Spleen (tissue), 11 donors: ENCODE results near the gene PTPN6. TPM values are rescaled to one million over a fixed set of nuclear protein-coding genes. Genes with fewer than 3 reads are reported as not detected.

Experiments
- DNase-seq: peaks from one replicate; pipeline ENCODE4 v3.0.0-alpha.2; 2020
- H3K27ac ChIP-seq, 8 donors: fragments of 200-600 bp; sonication (generic) in 7 of 8; 1 replicate in 4 of 8; 2 replicates in 4 of 8; pipeline versions ENCODE4 v1.5.0 to v1.8.0; 2016 to 2021; ENCODE audit warnings: inconsistent platforms in 4 of 8, mild to moderate bottlenecking in 4 of 8, moderate library complexity in 1 of 8
- H3K27me3 ChIP-seq, 7 donors: fragments of 200-600 bp; sonication (generic) in 6 of 7; replicated peaks in 1 of 7; 1 replicate in 4 of 7; 2 replicates in 3 of 7; pipeline versions ENCODE4 v1.5.0 to v1.8.0; 2016 to 2021; ENCODE audit warnings: inconsistent platforms in 3 of 7, mild to moderate bottlenecking in 1 of 7
- H3K36me3 ChIP-seq, 6 donors: fragments of 200-600 bp; sonication (generic) in 5 of 6; 1 replicate in 4 of 6; 2 replicates in 2 of 6; pipeline versions ENCODE4 v1.5.0 to v1.8.0; 2016 to 2021; ENCODE audit warnings: inconsistent platforms in 2 of 6
- H3K4me1 ChIP-seq, 6 donors: fragments of 200-600 bp; sonication (generic) in 5 of 6; 1 replicate in 3 of 6; 2 replicates in 3 of 6; pipeline versions ENCODE4 v1.5.0 to v1.8.0; 2016 to 2021; ENCODE audit warnings: inconsistent platforms in 3 of 6
- H3K4me3 ChIP-seq, 8 donors: fragments of 200-600 bp; sonication (generic) in 7 of 8; 1 replicate in 4 of 8; 2 replicates in 4 of 8; pipeline versions ENCODE4 v1.5.0 to v1.8.0; 2016 to 2021; ENCODE audit warnings: inconsistent platforms in 4 of 8, mild to moderate bottlenecking in 4 of 8, moderate library complexity in 2 of 8
- H3K9me3 ChIP-seq, 8 donors: fragments of 200-600 bp; sonication (generic) in 7 of 8; 1 replicate in 4 of 8; 2 replicates in 4 of 8; pipeline versions ENCODE4 v1.5.0 to v1.8.0; 2016 to 2021; ENCODE audit warnings: inconsistent platforms in 4 of 8
- POLR2A ChIP-seq, 3 donors: fragments of 450-650 bp; IDR thresholded peaks; one replicate each; pipeline ENCODE4 v1.5.1; 2017; ENCODE audit warnings: antibody characterized with exemption in 3 of 3, mild to moderate bottlenecking in 1 of 3
- POLR2AphosphoS5 ChIP-seq, 3 donors: sonication (generic); formaldehyde crosslinking; IDR thresholded peaks; one replicate each; pipeline ENCODE4 v1.5.1; 2017; ENCODE audit warnings: antibody characterized with exemption in 3 of 3
- WGBS, 5 donors: extraction: QIAGEN DNeasy Blood & Tissue Kit in 3 of 5; methylation state at CpG; one replicate each; pipeline versions ENCODE4 v1.1.5 to v1.1.7; 2013 to 2018; 5-methylcytosine and 5-hydroxymethylcytosine counted together
- intact Hi-C: fragments of 100-400 bp; cut with DNase I; formaldehyde crosslinking; loops from one replicate; pipeline ENCODE4 v1.15.0; 2023; ENCODE audit warnings: low total_unique reads
- polyA plus RNA-seq, 3 donors: library from polyadenylated mRNA; stranded (reverse); fragments of 200-250 nt; gene quantifications; one replicate each; pipeline ENCODE4 v1.2.1, GENCODE V29; 2013
- total RNA-seq, 7 donors: library from RNA; depleted of rRNA in 3 of 7; stranded (reverse); fragments of >200 nt in 3 of 7; fragmentation: NEBNext Ultra II Directional in 4 of 7; extraction: Animal tissue kit (Norgen Biotek cat#: 25700) in 4 of 7; gene quantifications; one replicate each; pipeline versions ENCODE4 v1.1.0 to v1.2.1, GENCODE V29; 2016 to 2021
- TF ChIP-seq, protein P1 (sequence below), 11 experiments: fragments of 200-600 bp in 7 of 11; fragments of 450-650 bp in 4 of 11; sonication (generic) in 4 of 11; IDR thresholded peaks in 8 of 11; conservative IDR thresholded peaks in 3 of 11; 1 replicate in 7 of 11; 2 replicates in 4 of 11; pipeline versions ENCODE4 v1.4.0 to v1.8.0; 2016 to 2021; ENCODE audit warnings: antibody characterized with exemption in 11 of 11, inconsistent platforms in 4 of 11, mild to moderate bottlenecking in 1 of 11
- donor health status: healthy with polysubstance abuse.
- donor health status: DM: no; HTN: no; CAD: no; lungs with moderate emphysema.
- donor health status: DM: no; HTN: no; CAD: no.
- donor health status: Bipolar disorder and iron deficiency.
- donor health status: healthy.
- donor health status: DM: no; HTN: no; CAD: no.
- donor health status: DM: yes; HTN: yes; CAD: no.

The PTPN6 gene
- total and polyA plus RNA-seq, 10 donors = 314 to 713 (median 426) TPM

DNA sequence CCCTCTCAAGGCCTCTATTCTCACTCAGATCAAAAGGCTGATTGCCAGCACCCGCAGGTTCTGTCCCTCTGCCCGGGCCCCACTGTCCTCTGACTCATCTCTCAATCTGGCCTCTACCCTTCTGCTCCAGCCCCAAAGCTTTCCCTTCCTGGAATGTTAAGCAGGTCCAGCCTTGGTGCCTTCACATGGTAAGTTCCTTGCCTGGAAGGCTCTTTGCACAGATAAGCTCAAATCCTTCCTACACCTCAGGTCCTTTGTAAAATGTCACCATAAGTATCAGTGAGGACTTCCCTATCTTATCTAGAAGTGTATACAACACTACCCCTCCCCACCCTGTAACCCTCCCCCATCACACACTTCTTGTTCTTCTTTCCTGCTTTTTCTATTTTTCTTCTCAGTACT, 44.9 kb downstream of the PTPN6 start:
- 75 to 86% (median 84%) methylated on average over 2 of the region's 2 CpGs for WGBS, 5 donors
- Histone ChIP-seq H3K4me1 (peaks cover 0 to 3% (median 0%) of the 10 kb centered on the region in 6 donors), H3K9me3 (no peaks in the 10 kb centered on the region), H3K27me3 (no peaks in the 10 kb centered on the region), H3K27ac (no peak overlapping the region), H3K4me3 (no peak overlapping the region), H3K36me3 (peaks cover 0 to 93% (median 28%) of the 10 kb centered on the region in 6 donors)
- TF ChIP-seq, protein P1, sequence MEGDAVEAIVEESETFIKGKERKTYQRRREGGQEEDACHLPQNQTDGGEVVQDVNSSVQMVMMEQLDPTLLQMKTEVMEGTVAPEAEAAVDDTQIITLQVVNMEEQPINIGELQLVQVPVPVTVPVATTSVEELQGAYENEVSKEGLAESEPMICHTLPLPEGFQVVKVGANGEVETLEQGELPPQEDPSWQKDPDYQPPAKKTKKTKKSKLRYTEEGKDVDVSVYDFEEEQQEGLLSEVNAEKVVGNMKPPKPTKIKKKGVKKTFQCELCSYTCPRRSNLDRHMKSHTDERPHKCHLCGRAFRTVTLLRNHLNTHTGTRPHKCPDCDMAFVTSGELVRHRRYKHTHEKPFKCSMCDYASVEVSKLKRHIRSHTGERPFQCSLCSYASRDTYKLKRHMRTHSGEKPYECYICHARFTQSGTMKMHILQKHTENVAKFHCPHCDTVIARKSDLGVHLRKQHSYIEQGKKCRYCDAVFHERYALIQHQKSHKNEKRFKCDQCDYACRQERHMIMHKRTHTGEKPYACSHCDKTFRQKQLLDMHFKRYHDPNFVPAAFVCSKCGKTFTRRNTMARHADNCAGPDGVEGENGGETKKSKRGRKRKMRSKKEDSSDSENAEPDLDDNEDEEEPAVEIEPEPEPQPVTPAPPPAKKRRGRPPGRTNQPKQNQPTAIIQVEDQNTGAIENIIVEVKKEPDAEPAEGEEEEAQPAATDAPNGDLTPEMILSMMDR (IDR thresholded peaks at IDR 0.05 in 8 of 11, conservative IDR thresholded peaks at IDR 0.05 in 3 of 11) = no peak
- TF ChIP-seq POLR2AphosphoS5 (IDR thresholded peaks at IDR 0.05) (no peak), POLR2A (IDR thresholded peaks at IDR 0.05) (no peak)
- DNase-seq = no peak
- intact Hi-C loops = no loop called here

DNA sequence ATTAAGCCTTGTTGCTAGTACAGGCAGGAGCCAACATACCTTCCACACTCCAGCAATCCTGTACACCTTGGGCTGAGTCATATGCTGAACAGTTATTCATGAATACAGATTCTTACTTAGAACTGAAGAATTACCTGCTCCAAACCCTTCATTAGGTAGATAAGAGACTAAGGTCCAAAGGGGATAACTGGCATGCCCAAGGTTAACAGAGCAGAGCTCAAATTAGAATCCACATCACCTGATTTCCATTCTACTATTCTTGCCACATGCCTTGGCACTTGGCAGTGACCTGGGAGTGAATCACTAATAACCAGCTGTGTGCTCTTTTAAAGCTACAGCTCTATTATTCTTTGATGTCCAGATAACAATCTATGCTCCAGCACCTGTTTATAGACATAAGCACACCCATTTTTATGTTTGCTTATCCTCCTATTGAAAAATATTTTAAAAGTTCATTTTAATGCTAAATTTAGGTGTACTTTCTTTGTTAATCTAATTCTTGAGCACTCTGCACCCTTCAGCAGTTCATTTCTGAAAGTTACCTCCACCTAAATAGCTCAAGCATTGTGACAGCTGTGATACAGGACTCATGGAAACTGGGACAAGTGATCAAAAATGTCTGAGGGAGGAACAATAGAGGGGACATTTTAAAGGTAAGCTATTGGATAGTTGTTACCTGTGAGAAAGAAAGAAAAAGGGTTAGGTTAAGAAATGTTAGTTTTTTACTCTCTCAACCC, 47.7 kb downstream of the PTPN6 start:
- H3K27me3 ChIP-seq = no peaks in the 10 kb centered on the region
- H3K27ac ChIP-seq = no peak overlapping the region
- no peaks in the 10 kb centered on the region for H3K9me3 ChIP-seq
- H3K36me3 ChIP-seq = peaks cover 0 to 83% (median 27%) of the 10 kb centered on the region in 6 donors
- intact Hi-C loops = no loop called here
- H3K4me1 ChIP-seq = peaks cover 0 to 5% (median under 1%) of the 10 kb centered on the region in 6 donors
- H3K4me3 ChIP-seq = no peak overlapping the region
- DNase-seq = no peak
- TF ChIP-seq, protein P1 (IDR thresholded peaks at IDR 0.05 in 8 of 11, conservative IDR thresholded peaks at IDR 0.05 in 3 of 11) = no peak
- no peak for TF ChIP-seq POLR2AphosphoS5 (IDR thresholded peaks at IDR 0.05)
- no peak for TF ChIP-seq POLR2A (IDR thresholded peaks at IDR 0.05)

DNA sequence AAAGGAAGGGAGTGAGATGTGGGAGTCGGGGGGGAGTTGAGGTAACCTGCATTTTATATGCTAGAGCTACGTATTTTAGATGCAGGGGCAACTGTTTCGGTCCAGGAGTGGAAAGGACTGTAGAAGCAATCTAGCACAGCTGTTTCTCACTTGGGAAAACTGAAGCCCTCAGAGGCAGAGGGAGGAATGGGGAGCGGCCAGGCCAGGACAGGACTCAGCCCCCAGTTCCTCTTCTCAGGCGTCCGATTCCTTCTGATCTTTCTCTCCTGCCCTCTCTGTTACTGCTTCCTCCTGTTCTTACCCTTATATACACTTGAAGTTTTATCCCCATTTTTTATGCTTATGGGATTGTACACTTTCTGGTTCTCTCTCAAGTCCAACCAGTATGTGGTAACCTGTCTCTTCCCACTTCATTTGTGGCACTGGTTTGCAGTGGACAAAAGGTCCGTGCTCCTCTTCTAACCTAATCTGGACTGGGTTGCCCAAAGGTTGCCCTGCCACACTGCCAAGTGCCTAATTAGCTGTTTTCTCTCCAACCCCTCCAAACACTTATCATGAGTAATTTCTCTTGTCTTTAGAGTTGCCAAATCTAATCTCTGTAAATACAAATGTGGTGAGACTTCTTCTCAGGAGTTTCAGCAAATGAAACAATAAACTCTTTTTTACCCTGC, 50.9 kb downstream of the PTPN6 start:
- DNase-seq = no peak
- Histone ChIP-seq H3K27ac (no peak overlapping the region), H3K4me1 (peaks cover 0 to 17% (median 3%) of the 10 kb centered on the region in 6 donors), H3K9me3 (no peaks in the 10 kb centered on the region), H3K4me3 (no peak overlapping the region), H3K27me3 (no peaks in the 10 kb centered on the region), H3K36me3 (peaks cover 0 to 65% (median 20%) of the 10 kb centered on the region in 6 donors)
- intact Hi-C loops = no loop called here
- 85 to 89% (median 87%) methylated on average over 7 of the region's 7 CpGs for WGBS, 5 donors
- TF ChIP-seq POLR2A (IDR thresholded peaks at IDR 0.05) (no peak), POLR2AphosphoS5 (IDR thresholded peaks at IDR 0.05) (no peak)
- TF ChIP-seq, protein P1 (IDR thresholded peaks at IDR 0.05 in 8 of 11, conservative IDR thresholded peaks at IDR 0.05 in 3 of 11) = no peak

DNA sequence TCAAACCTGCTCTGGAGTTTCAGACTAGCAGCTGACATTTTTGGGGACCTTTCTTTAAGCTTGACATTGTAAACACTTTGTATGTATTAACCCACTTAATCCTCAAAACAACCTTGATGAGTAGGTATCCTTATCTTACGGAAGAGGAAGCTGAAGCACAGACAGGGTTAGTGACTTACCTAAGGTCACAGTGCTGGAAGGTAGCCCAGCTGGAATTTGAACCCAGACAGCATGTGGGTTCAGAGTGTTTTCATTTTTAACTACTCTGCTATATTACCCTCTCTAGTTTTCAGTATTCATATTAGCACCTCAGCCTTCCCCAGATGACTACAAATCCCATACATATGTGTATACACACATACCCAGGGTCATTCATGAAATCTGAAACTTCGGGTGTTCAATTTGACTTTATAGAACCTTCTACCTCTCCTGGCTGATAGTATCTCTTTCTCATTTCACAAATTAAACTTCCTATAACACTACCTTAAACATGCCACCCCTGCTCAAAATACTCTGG, 53.2 kb downstream of the PTPN6 start:
- Histone ChIP-seq H3K27me3 (no peaks in the 10 kb centered on the region), H3K4me3 (no peak overlapping the region), H3K9me3 (no peaks in the 10 kb centered on the region), H3K27ac (peak overlapping the region in 1 of 8 donors; percentile 36), H3K4me1 (peaks cover 0 to 36% (median 18%) of the 10 kb centered on the region in 6 donors), H3K36me3 (peaks cover 0 to 59% (median under 1%) of the 10 kb centered on the region in 6 donors)
- TF ChIP-seq, protein P1 (IDR thresholded peaks at IDR 0.05 in 8 of 11, conservative IDR thresholded peaks at IDR 0.05 in 3 of 11) = no peak
- TF ChIP-seq POLR2A (IDR thresholded peaks at IDR 0.05) (no peak), POLR2AphosphoS5 (IDR thresholded peaks at IDR 0.05) (no peak)
- intact Hi-C loops = no loop called here
- 68 to 84% (median 73%) methylated on average over 2 of the region's 2 CpGs for WGBS, 5 donors
- DNase-seq = no peak
